GM12801 (cell line): Measurements from ENCODE around the gene ARHGAP22.

Source experiments
- CTCF ChIP-seq: IDR thresholded peaks from one replicate; pipeline ENCODE4 v1.5.1; 2011; ENCODE audit warnings: control low read depth; ENCODE audit not compliant: insufficient read length; ENCODE audit errors: extremely low read depth

Gene ARHGAP22

GRCh38 chr10:48536916-48537890, 67.7 kb downstream of the ARHGAP22 start:
- no peak for TF ChIP-seq CTCF

- no peak for TF ChIP-seq CTCF
Observed at GRCh38 chr10:48536156-48536500, 68.7 kb downstream of the ARHGAP22 start.

- no peak for TF ChIP-seq CTCF
Observed at GRCh38 chr10:48535416-48536155, 69.3 kb downstream of the ARHGAP22 start.

GRCh38 chr10:48533951-48534720, 70.7 kb downstream of the ARHGAP22 start:
- TF ChIP-seq CTCF: no peak

- TF ChIP-seq CTCF: no peak
Observed at GRCh38 chr10:48533540-48533939, 71.3 kb downstream of the ARHGAP22 start.

- no peak for TF ChIP-seq CTCF
Observed at GRCh38 chr10:48531486-48531885, 73.4 kb downstream of the ARHGAP22 start.

- no peak for TF ChIP-seq CTCF
Observed at GRCh38 chr10:48529331-48529730, 75.5 kb downstream of the ARHGAP22 start.
